Left ventricle myocardium inferior (tissue), 1 donor: ENCODE results near the gene LMO1. TPM values are rescaled to one million over a fixed set of nuclear protein-coding genes. Genes with fewer than 3 reads are reported as not detected.

Experiments used
- DNase-seq: peaks from one replicate; pipeline ENCODE4 v3.0.0-alpha.2; 2020
- H3K27ac ChIP-seq: fragments of 200-600 bp; replicated peaks from 2 replicates; pipeline ENCODE4 v1.8.0; 2021
- H3K27me3 ChIP-seq: fragments of 200-600 bp; 2 replicates; pipeline ENCODE4 v1.8.0; 2021; ENCODE audit warnings: low read depth
- H3K36me3 ChIP-seq: fragments of 200-600 bp; 2 replicates; pipeline ENCODE4 v1.8.0; 2021
- H3K4me1 ChIP-seq: fragments of 200-600 bp; 2 replicates; pipeline ENCODE4 v1.8.0; 2021
- H3K4me3 ChIP-seq: fragments of 200-600 bp; 2 replicates; pipeline ENCODE4 v1.8.0; 2021; ENCODE audit warnings: mild to moderate bottlenecking, moderate library complexity
- H3K9me3 ChIP-seq: fragments of 200-600 bp; replicated peaks from 2 replicates; pipeline ENCODE4 v1.8.0; 2021
- CTCF ChIP-seq: fragments of 200-600 bp; IDR thresholded peaks from 2 replicates; pipeline ENCODE4 v1.8.0; 2021; ENCODE audit warnings: antibody characterized with exemption, mild to moderate bottlenecking, borderline replicate concordance
- intact Hi-C: fragments of 100-400 bp; cut with micrococcal nuclease; formaldehyde crosslinking; loops from one replicate; pipeline ENCODE4 v1.11.0; 2022
- total RNA-seq: library from RNA; stranded (reverse); fragmentation: NEBNext Ultra II Directional; extraction: Animal tissue kit (Norgen Biotek cat#: 25700); gene quantifications from one replicate; pipeline ENCODE4 v1.2.1, GENCODE V29; 2021
- donor health status: DM: no; HTN: yes; CAD: no; lungs with severe emphysema.

Gene LMO1
- total RNA-seq, 1 donor from 2014 or later: 2.3 TPM

DNA sequence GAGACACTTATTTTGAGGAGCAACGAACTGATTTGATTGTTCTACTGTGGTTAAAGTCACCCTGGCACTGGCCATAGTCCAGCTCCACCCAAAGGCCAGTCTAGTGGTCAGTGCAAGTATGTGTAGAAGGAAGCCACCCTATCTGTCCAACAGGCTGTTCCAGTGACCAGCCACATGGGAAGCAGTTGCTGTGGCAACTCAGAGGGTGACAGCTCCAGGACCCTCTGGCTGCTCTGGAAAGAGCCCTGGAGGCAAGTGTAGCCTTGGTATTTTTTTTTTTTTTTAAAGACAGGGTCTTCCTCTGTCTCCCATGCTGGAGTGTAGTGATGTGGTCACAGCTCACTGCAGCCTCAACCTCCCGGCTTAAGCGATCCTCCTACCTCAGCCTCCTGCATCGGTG, 27.8 kb downstream of the LMO1 start:
- intact Hi-C loops: no loop called here
- no peak overlapping the region for H3K27ac ChIP-seq
- H3K9me3 ChIP-seq: no peaks in the 10 kb centered on the region
- no peaks in the 10 kb centered on the region for H3K4me1 ChIP-seq
- no peak overlapping the region for H3K4me3 ChIP-seq
- no peak for DNase-seq
- TF ChIP-seq CTCF: no peak
- H3K27me3 ChIP-seq: peaks cover 2% of the 10 kb centered on the region
- H3K36me3 ChIP-seq: no peaks in the 10 kb centered on the region

DNA sequence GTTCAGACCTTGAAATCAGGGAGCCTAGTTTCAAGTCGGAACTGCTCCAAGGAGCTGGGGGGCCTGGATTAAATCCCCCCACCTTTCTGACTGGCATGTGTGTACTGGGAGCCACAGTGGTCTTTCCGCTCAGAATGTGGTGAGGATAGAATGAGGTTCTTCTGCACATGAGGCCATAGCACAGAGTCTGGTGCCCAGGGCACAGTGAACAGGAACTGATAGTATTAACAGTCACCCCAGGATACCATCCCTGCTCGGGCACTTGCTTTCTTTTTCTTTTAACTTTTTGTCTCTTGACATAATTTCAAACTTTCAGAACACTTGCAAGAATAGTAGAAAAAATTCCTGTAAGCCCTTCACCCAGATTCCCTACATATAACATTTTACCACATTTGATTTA, 28.8 kb downstream of the LMO1 start:
- no peak for DNase-seq
- intact Hi-C loops: no loop called here
- peaks cover 2% of the 10 kb centered on the region for H3K4me1 ChIP-seq
- H3K36me3 ChIP-seq: no peaks in the 10 kb centered on the region
- TF ChIP-seq CTCF: no peak
- peaks cover 7% of the 10 kb centered on the region for H3K27me3 ChIP-seq
- H3K27ac ChIP-seq: no peak overlapping the region
- no peaks in the 10 kb centered on the region for H3K9me3 ChIP-seq
- H3K4me3 ChIP-seq: no peak overlapping the region

DNA sequence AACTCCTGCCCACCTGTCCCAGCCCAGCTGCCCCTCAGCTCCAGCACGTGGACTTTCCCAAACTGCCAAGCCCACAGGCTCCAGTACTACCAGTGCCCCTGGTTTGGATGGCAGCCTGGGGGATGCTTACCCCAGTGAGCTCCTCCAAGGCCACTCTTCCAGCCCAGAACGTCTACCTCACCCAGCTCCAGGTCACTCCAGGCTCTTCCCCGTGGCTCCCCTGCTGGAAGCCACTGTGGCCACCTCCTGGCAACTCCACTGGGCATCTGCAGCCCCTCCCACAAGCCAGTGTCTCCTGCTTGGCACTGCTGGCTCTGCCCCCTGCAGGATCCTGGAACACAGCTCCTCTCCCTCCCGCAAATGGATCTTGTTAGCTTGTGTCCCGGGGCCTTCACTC, 29.3 kb downstream of the LMO1 start:
- no peaks in the 10 kb centered on the region for H3K9me3 ChIP-seq
- H3K4me3 ChIP-seq: no peak overlapping the region
- H3K27me3 ChIP-seq: peaks cover 7% of the 10 kb centered on the region
- intact Hi-C loops: no loop called here
- no peak for DNase-seq
- no peaks in the 10 kb centered on the region for H3K36me3 ChIP-seq
- no peak overlapping the region for H3K27ac ChIP-seq
- TF ChIP-seq CTCF: no peak
- H3K4me1 ChIP-seq: peaks cover 7% of the 10 kb centered on the region

GRCh38 chr11:8233691-8234424, 29.8 kb downstream of the LMO1 start:
- Histone ChIP-seq H3K9me3 (no peaks in the 10 kb centered on the region), H3K27me3 (peaks cover 7% of the 10 kb centered on the region), H3K27ac (no peak overlapping the region), H3K36me3 (no peaks in the 10 kb centered on the region), H3K4me3 (no peak overlapping the region), H3K4me1 (peaks cover 13% of the 10 kb centered on the region)
- intact Hi-C loops: no loop called here
- no peak for TF ChIP-seq CTCF
- DNase-seq: no peak

DNA sequence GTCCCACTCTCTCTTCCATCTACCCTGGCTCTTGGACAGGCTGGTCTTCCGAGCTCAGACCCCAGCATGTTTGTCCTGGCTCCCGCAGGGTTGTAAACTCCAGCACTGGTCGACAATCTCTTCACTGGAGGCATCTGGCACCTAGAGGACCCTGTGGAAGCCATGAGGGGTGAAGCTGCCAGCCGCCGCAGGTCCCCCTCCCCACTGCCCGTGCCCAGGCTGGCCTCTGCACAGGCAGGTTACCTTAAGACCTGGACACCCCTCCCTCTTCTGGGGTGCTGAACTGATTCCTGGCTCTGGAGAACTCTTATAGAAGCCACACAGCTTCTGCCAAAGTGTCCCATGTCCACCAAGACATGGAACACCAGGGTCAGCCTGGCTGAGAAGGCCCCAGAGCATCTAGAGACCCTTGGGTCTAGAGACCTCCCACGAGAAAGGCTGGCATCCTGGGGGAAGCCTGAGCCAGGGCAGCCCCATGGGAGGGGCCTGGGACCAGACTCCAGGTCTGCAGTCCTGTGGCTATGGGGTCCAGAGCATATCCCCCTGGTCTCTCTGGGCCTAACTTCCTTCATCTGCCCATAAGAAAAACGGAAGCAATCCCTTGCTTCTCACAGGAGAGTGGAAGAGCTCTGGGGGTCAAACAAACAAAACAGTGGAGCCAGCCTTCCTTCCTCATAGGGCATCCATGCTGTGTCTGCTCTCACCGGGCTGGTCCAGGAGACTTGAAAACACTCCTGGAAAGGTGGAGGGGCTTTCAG, 30.6 kb downstream of the LMO1 start:
- no peaks in the 10 kb centered on the region for H3K36me3 ChIP-seq
- TF ChIP-seq CTCF: no peak
- H3K27ac ChIP-seq: no peak overlapping the region
- intact Hi-C loops: no loop called here
- H3K4me1 ChIP-seq: peaks cover 13% of the 10 kb centered on the region
- peaks cover 7% of the 10 kb centered on the region for H3K27me3 ChIP-seq
- no peak for DNase-seq
- H3K4me3 ChIP-seq: no peak overlapping the region
- no peaks in the 10 kb centered on the region for H3K9me3 ChIP-seq
